ENCODE results near the gene FUZ.

The FUZ gene

DNA sequence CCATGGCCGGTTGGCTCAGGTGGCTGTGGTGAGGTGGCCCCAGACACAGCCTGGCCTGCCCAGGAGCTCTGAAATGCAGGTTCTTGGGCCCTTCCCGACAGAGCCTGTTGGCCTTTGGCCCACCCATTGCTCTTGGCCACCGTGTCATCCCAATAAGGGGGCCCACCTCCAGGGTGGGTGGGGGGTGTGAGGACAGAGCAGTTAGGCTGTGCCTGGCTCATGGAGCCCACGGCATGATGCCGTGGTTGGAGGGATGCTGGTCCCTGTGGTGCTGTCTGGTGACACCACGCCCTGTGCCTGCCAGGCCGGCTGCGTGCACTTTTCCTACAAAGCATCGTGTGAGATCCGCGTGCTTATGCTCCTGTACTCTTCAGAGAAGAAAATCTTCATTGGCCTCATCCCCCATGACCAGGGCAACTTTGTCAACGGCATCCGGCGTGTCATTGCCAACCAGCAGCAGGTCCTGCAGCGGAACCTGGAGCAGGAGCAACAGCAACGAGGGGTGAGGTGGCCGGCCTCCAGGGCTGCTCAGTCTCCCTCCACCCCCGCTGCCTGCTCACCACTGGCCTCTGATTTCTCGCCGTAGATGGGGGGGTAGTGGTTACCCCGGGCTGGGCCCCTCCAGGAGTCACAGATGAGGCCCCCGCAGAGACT is 46.7 kb upstream of the FUZ start:
- no peak for DNase-seq (ENCODE audit: low read depth)
- H3K4me3 ChIP-seq (ENCODE audit: low read length), result no peak overlapping the region
- TF ChIP-seq, protein P1, sequence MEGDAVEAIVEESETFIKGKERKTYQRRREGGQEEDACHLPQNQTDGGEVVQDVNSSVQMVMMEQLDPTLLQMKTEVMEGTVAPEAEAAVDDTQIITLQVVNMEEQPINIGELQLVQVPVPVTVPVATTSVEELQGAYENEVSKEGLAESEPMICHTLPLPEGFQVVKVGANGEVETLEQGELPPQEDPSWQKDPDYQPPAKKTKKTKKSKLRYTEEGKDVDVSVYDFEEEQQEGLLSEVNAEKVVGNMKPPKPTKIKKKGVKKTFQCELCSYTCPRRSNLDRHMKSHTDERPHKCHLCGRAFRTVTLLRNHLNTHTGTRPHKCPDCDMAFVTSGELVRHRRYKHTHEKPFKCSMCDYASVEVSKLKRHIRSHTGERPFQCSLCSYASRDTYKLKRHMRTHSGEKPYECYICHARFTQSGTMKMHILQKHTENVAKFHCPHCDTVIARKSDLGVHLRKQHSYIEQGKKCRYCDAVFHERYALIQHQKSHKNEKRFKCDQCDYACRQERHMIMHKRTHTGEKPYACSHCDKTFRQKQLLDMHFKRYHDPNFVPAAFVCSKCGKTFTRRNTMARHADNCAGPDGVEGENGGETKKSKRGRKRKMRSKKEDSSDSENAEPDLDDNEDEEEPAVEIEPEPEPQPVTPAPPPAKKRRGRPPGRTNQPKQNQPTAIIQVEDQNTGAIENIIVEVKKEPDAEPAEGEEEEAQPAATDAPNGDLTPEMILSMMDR (IDR thresholded peaks at IDR 0.05; ENCODE audit: insufficient read depth, low read depth, low read length, missing control alignments), result no peak

DNA sequence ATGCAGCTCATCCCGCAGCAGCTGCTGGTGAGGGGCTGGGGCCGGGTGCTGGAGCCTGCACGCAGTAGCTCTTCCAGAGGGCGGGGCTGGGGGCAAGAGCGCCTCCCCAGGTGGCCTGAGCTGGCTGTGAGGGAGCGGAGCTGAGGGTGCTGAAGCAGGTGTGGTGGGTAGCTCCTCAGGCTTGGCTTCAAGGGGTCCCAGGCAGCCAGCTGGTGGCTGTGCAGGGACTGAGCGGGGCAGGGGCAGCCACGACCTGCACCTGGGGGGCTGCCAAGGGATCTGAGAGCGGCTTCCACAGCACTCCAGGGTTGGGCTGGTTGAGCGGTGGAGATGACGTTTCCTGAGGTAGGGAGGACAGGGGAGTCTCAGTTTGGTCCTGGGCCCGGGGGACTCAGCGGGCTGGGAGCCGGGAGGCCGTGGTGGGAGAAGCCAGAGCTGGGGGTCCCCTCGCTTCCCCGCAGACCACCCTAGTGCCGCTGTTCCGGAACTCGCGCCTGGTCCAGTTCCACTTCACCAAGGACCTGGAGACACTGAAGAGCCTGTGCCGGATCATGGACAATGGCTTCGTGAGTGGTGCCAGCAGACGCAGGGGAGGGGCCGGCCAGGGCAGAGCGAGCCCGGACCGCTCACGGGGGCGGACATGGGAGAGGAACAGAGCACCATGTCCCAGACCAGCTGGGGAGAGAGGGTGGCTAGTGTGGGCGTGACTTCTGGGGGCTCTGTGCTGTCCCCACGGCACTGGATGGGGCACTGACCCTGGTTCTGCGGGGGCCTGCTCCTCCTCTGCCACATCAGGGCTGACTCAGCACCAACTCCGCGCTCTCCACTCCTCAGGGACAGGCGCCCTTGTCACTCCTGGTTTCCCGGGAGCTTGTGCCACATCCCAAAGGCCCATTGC is 45.2 kb upstream of the FUZ start:
- DNase-seq (ENCODE audit: low read depth), result no peak
- H3K4me3 ChIP-seq (ENCODE audit: low read length), result no peak overlapping the region
- TF ChIP-seq, protein P1 (IDR thresholded peaks at IDR 0.05; ENCODE audit: insufficient read depth, low read depth, low read length, missing control alignments), result no peak

DNA sequence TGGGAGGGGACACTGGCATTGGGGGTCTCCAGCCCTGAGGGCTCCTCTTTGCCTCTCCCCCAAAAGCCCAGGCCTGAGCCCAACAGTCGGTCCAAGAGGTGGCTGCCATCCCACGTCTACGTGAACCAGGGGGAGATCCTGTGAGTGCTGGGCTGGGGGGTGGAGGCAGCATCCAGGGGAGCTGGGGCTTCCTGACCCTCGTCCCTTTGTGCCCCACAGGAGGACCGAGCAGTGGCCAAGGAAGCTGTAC is 44.7 kb upstream of the FUZ start:
- TF ChIP-seq, protein P1 (IDR thresholded peaks at IDR 0.05; ENCODE audit: insufficient read depth, low read depth, low read length, missing control alignments), result no peak
- no peak for DNase-seq (ENCODE audit: low read depth)
- H3K4me3 ChIP-seq (ENCODE audit: low read length), result no peak overlapping the region

DNA sequence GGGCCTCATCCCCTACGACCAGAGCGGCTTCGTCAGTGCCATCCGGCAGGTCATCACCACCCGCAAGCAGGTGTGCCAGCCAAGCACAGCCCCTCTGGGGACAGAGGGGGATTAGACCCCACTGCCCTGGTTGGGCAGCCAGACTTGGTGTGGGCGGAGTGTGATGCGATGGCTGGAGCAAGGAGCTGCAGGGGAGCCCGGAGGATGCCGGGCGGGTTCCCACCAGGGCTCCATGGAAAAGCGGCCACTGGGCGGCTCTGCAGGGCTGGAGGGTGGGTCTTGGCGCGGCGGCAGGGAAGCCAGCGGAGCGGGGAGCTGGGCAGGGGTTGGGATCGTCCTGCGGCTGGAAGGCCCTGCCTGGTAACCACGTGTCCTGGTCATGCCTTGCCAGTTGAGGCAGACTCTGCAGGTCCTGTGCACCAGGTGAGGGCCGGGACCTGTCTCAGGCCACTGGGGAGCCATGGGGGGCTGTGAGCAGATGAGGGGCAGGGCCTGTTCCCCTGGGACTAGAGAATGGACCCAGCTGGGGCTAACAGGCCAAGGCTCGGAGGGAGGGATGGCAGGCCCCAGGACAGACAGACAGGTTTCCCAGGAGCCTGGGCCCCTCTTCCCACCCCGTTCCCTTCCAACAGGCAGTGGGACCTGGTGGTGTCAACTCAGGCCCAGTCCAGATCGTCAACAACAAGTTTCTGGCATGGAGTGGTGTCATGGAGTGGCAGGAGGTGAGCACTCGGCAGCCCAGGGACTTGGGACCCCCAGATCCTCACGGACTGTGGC is 44.2 kb upstream of the FUZ start:
- TF ChIP-seq, protein P1 (IDR thresholded peaks at IDR 0.05; ENCODE audit: insufficient read depth, low read depth, low read length, missing control alignments), result no peak
- no peak overlapping the region for H3K4me3 ChIP-seq (ENCODE audit: low read length)
- no peak for DNase-seq (ENCODE audit: low read depth)

DNA sequence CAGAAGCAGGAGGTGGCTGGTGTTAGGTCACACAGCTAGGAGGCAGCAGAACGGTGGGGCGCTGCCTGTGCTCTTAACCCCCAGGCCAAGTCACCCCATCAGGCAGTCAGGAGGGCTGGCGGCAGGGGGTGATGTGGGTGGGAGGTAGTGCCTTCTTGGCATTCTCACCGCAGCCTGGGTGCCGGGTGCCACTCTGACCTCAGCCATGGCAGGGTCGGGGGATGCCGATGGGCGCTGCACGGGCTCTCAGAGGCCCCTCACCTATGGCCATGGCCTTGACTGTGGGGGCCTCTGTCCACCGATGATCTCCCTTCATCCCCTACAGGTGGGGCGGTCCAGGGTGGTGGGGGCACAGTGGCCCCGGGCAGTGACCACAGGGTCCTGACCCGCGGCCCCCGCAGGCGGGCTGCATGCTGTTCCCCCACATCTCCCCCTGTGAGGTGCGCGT is 43.5 kb upstream of the FUZ start:
- H3K4me3 ChIP-seq (ENCODE audit: low read length), result no peak overlapping the region
- TF ChIP-seq, protein P1 (IDR thresholded peaks at IDR 0.05; ENCODE audit: insufficient read depth, low read depth, low read length, missing control alignments), result no peak
- no peak for DNase-seq (ENCODE audit: low read depth)

DNA sequence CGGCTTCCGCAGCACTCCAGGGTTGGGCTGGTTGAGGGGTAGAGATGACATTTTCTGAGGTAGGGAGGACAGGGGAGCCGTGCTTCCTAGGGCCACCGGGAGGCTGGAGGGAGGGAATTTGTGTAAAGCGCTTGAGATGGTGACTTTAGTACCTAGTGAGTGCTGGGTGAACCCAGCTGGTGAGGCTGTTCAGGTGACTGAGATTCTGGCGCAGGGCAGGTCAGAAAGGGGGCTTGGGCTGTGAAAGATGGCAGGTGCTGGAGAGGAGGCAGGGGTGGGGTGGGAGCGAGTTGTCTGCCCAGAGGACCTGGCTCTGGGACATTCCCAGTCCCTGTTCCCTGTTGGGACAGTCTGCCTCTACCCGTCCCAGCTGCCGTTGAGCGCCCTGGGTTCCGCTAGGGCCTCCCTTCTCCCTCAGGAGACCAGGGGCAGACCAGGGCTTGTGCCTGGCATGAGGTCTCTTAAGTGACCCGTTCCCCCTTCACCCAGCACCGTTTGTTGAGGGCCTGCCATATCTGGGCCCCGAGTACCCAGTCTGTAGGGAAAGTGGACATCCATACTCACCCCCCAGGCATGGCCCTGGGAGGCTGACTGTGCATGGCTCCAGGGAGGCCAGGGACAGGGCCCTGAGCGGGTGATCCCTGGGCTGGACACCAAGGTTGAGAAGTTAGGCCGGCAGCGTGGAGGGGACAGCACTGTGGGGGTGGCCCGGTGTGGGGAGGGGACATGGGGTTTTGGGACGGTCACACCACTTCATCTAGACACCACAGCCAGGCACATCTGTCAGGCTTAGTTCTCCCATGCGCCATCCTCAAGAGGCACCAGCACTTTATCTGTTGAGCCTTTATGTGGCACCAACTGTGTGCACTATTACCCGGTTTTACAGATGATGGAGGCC is 42.8 kb upstream of the FUZ start:
- TF ChIP-seq, protein P1 (IDR thresholded peaks at IDR 0.05; ENCODE audit: insufficient read depth, low read depth, low read length, missing control alignments), result no peak
- no peak overlapping the region for H3K4me3 ChIP-seq (ENCODE audit: low read length)
- no peak for DNase-seq (ENCODE audit: low read depth)
